Bladder microvascular endothelial cell (primary cell): ENCODE data around the gene CDADC1. TPM values are rescaled to one million over a fixed set of nuclear protein-coding genes. Genes with fewer than 3 reads are reported as not detected.

Experiments used
- total RNA-seq: library from RNA; depleted of rRNA; stranded (reverse); fragments of >200 nt; gene quantifications from 2 replicates; pipeline ENCODE4 v1.2.3, GENCODE V29; 2014

Gene CDADC1
- total RNA-seq = 1.5 and 4.1 TPM in 2 replicates

DNA sequence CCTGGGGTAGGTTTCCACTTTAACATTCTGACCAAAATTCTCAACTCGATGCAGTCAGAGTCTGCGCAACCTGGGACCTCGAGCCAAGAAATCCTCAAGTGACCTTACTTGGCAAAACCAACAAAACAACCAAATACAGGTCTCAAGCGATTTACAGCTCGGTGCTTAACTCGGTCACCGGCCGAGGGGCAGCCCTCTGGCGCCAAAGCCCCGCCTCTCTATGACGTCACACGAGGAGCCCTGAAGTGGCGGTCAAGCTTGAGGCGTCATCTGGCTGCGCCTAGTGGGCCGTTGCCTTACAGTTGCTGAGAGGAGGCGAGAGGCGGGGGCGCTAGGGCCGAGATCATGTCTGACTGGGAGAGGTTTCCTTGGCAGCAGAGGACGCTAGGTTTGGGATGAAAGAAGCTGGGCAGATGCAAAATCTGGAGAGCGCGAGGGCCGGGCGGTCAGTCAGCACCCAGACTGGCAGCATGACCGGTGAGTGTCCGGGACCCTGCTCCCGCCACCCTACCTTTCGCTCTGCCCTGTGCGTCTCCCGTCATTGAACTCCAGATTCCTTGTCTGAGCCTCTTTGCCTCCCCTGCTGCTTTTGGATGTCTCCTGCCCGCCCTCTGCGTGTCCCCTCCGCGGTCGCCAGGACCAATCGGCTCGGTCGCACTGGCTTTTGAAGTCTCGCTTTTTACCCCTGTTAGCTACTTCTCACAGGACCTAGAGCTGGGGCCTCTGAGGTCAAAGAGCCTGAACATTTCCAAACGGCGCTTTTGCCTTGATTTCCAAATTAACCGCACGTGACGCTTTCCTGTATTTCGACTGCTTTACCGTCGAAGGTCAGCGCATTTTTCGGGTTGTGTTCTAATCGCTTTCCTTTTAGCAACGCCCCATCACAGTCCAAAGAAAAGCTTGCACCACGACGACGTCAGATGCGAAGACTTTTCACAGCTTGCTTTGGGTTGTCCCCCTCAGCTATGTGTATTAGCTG is at the start of gene CDADC1:
Gene CDADC1 (plus strand): TSS at position 283 of the 979 bp plus-strand sequence. CDS start 113 bp downstream, at position 396.

DNA sequence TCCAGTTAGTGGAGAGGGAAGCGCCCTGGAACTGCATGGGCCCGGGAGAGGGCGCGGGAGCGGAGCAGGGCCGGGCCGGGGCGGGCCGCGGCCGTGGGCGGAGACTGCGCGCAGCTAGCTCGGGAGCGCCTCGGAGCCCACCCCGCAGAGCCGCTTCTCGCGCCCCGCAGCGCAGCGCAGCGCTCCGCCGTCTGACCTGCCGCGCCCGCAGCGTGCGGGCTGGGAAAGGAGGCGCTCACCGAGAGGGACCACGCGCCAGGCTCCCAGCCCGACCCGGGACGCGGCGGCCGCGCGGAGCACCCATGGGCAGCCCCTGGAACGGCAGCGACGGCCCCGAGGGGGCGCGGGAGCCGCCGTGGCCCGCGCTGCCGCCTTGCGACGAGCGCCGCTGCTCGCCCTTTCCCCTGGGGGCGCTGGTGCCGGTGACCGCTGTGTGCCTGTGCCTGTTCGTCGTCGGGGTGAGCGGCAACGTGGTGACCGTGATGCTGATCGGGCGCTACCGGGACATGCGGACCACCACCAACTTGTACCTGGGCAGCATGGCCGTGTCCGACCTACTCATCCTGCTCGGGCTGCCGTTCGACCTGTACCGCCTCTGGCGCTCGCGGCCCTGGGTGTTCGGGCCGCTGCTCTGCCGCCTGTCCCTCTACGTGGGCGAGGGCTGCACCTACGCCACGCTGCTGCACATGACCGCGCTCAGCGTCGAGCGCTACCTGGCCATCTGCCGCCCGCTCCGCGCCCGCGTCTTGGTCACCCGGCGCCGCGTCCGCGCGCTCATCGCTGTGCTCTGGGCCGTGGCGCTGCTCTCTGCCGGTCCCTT is 27.5 kb upstream of the CDADC1 start, which contains the start of gene MLNR:
Gene MLNR (plus strand): TSS at position 303 of the 820 bp plus-strand sequence. CDS start 0 bp downstream, at position 303.

Other genes with a start within 250 kb of the CDADC1 start
- not detected in 2 replicates for gene MLNR, start 27.6 kb upstream of the CDADC1 start, total RNA-seq
- 4.7 and 5.8 TPM in 2 replicates for gene CAB39L, start 196.1 kb downstream of the CDADC1 start, total RNA-seq
- gene SETDB2, start 196.3 kb downstream of the CDADC1 start, total RNA-seq = 4.5 and 8.3 TPM in 2 replicates
- gene PHF11, start 248.0 kb downstream of the CDADC1 start, total RNA-seq = 13.0 and 13.6 TPM in 2 replicates